GM19193 (cell line): ENCODE results near the gene ZNF816.
A peak's percentile ranks its signal among the peaks of the same experiment; 100 is the strongest.

ENCODE experiments used
- POLR2A ChIP-seq: IDR thresholded peaks from 4 replicates; pipeline ENCODE4 v1.6.1; 2011; ENCODE audit not compliant: insufficient read depth, insufficient read length; ENCODE audit errors: extremely low read depth

Gene ZNF816

DNA sequence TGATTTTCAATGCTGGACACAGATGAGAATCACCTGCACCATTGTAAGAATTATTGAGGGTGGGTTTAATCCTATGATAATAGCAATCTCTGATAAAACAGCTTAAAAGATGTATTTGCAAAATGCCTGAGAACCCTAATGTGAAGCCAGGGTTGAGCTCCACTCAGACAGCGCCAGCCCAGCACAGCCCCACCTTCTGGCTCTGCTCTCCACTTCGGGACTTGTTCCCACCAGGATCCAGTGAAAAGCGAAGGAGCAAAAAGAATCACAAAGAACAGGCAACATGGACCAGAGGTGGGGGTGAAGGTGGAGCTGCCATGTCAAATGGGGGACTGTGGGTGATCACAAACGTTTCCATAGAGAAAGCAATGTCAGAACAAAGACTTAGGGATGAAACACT, 18.6 kb upstream of the ZNF816 start:
- no peak for TF ChIP-seq POLR2A

DNA sequence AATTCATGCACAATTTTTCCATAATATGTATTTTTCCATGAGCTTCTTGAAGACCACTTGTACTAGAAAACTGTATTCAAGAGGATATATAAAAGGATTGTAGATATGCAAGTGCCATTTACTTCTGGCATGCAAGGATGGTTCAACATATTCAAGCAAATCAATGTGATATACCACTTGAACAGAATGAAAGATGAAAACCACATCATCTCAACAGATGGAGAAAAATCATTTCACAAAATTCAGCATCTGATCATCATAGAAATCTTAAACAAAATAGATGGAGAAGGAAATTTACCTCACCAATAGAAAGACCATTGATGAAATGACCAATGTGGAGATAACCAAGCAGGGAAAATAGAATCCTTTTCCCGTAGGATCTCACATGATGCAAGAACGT, 5.1 kb upstream of the ZNF816 start:
- TF ChIP-seq POLR2A = no peak

DNA sequence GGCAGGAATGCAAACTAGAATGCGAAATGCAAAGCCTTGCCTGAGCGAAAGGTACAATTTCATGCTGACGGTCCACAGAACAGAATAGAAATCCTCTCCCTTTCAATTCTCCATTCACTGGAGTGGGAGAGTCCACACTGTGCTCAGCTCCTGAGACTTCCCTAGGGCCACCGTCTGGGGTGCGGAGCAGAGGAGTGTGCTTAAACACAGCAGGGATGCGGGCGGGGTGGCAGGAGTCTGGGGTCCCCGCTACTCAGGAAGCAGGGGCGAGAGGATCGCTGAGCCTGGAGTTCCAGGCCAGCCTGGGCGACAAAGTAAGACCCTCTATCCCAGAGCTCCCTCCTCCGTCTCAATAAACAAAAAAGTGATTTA, 552 bp upstream of the ZNF816 start:
- no peak for TF ChIP-seq POLR2A

GRCh38 chr19:52961981-52962380, 700 bp downstream of the ZNF816 start:
- TF ChIP-seq POLR2A = no peak

- no peak for TF ChIP-seq POLR2A
These were observed 2.9 kb downstream of the ZNF816 start for GRCh38 chr19:52959613-52960295.

GRCh38 chr19:52957591-52957990, 5.1 kb downstream of the ZNF816 start:
- no peak for TF ChIP-seq POLR2A

GRCh38 chr19:52956917-52957316, 5.8 kb downstream of the ZNF816 start:
- no peak for TF ChIP-seq POLR2A

DNA sequence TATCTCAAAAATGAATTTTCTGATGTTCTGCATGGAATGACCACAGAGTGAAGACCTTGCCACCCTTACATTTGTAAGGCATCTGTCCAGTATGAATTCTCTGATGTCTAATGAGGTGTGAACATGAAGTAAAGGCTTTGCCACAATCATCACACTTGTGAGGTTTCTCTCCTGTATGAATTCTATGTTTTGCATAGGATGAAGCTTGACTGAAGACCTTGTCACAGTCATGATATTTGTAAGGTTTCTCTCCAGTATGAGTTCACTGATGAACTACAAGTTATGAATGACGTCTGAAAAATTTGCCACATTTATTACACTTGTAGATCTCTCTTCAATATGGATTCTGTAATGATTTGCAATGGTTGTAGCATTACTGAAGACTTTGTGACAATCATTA, 13.3 kb downstream of the ZNF816 start:
- TF ChIP-seq POLR2A = no peak

DNA sequence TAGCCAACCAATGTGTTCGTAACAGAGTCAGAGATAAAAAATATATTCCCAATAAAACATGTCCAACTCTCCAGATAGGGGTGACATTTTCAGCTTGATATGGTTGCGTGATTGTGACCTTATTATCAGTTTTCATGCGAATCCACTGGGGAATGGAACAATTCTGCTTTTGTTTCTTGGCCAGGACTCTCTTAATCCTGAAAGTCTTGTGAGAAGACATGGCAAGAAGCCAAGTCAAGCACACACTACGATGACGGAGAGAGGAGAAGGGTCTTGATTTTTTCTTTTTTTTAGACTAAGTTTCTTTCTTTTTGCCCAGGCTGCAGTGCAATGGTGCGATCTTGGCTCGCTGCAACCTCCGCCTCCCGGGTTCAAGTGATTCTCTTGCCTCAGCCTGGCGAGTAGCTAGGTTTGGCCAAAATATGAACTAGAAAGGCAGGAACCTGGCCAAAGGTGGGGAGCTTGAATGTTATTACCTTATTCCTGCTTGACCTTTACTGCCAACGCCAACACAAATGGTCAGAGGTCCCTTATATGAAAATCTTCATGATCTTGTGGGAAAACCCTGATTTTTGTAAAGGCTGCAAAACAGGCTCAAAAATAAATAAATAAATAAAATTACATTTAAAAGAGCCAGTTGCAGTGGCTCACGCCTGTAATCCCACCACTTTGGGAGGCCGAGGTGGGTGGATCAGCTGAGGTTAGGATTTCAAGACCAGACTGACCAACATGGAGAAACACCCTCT, 14.5 kb downstream of the ZNF816 start:
- TF ChIP-seq POLR2A = no peak

DNA sequence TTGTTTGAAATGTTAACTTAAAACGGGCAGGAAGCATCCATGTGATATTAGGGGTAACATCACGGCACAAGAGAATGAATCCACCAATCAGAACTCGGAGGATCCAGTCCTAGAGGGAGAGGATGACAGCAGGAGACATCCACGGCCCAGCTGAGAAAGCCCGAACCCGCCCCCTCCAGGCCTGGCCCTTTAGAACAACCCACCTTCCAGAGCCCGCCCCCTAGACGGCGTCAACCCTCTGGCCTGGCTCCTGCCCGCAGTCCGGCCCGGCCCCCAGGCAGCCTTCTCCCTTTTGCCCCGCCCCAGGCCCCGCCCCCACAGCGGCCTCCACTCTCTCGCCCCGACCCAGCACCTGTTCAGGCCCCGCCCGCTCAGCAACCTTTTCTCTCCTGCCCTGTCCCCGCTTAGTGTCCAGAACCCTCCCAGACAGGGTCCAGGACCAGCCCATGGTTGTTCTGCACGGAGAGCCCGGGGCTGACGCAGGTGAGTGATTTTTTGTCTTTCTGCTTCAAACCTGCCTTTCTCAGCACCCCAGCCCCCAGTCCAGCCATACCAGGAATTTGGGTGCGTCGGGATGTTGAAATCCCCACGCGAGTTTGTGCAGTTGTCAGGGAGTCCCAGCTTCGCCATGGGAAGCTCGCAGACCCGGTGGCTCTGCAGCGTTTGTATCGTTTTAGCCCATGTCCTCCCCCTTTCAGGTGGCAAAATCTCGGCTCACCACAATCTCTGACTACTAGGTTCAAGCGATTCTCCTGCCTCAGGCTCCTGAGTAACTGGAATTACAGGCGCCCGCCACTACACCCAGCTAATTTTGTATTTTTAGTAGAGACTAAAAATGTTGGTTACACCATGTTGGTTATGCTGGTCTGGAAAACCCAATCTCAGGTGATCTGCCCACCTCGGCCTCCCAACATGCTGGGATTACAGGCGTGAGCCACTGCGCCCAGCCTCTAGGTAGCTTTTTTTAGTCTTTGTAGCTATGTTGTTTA, 16.1 kb downstream of the ZNF816 start:
- TF ChIP-seq POLR2A = no peak

DNA sequence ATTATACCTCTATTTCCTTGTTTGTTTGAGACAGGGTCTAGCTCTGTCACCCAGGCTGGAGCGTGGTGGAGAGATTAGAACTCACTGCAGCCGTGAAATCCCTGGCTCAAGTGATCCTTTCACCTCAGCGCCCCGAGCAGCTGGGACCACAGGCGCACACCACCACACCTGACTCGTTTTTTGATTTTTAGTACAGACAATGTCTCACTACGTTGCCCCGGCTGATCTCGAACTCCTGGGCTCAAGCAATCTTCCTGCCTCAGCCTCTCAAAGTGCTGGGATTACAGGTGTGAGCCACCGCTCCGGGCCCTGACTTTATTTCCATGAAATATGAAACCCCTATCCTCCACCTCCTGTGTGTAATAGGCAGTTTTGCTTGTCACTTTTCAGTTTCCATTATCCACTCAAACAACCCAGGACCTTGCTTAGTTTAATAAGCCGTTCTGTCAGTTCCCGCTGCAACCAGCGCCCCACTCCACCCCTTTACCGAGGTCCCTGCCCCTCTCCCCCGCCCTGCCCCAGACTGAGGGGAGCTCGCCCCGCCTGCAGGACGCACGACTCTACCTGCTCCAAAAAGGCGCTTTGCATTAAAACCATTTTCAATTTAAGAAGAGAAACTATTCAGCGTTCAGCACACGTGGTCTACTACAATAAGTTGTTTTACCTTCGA, 16.9 kb downstream of the ZNF816 start:
- TF ChIP-seq POLR2A = no peak

GRCh38 chr19:52943884-52944643, 18.6 kb downstream of the ZNF816 start:
- TF ChIP-seq POLR2A = no peak

DNA sequence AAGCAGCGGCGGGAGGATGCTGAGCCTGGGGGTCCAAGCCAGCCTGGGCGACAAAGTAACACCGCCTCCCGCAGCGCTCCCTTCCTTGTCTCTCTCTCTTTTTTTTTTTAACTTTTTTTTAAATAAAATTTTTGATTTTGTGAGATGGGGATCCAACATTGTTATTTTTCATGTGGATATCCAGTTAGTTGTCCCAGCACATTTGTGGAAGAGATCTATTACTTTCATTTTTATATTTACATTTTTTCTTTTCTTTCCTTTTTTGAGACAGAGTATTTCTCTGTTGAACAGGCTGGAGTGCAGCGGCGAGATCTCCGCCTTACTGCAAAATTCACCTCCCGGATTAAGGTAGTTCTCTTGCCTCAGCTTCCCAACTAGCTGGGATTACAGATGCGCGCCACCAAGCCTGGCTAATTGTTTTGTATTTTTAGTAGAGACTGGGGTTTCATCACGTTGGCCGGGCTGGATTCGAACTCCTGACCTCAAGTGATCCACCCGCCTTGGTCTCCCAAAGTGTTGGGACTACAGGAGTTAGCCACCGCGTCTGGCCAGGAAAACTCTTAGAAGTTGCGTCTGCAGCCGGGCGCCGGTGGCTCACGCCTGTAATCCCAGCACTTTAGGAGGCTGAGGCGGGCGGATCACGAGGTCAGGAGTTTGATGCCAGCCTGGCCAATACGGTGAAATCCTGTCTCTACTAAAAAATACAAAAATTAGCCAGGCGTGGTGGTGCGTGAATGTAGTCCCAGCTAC, 19.4 kb downstream of the ZNF816 start:
- no peak for TF ChIP-seq POLR2A

- TF ChIP-seq POLR2A = peak; percentile 86
These were observed 20.1 kb downstream of the ZNF816 start for GRCh38 chr19:52942386-52943133.
